Measurements from ENCODE around the gene PRPF19. TPM values are rescaled to one million over a fixed set of nuclear protein-coding genes. Genes with fewer than 3 reads are reported as not detected.
A peak's percentile ranks its signal among the peaks of the same experiment; 100 is the strongest.

The PRPF19 gene
- total RNA-seq, 1 experiment from 2014 or later, result 160 TPM

DNA sequence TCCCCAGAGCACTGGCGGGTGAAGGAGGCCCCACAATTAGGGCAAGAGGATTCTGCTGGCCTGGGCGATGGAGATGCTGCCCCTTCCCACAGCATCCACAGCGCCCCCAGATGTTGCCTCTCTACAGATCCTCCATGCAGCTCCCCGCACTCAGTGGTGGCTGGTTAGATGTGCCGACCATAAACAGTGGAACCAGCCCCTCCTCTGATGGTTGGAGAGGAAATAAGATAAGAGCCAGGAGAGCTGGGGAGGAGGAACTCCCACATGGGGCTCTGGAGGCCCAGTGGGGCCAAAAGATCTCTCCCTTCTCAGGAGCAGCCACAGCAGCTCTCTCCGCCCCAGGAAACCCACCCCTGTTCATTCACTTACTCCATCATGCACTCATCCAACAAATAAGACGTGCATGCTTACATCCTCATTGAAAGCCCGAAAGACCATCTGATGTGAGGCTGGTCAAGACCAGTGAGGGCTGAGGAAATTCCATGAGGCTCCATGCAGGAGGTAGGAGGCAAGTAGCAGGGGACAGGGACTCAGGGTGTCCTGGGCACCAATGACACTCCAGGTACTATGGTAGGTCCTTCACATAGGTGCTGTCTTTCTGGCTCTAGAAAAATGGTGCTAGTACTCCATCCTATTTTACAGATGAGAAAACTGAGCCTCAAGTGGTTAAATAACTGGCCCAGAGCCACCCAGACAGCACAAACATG is 52.1 kb downstream of the PRPF19 start:
- Histone ChIP-seq H3K27ac (no peak overlapping the region), H2AFZ (no peak overlapping the region), H3K9me2 (ENCODE audit: insufficient read depth) (no peaks in the 10 kb centered on the region), H3K9me3 (ENCODE audit: insufficient read depth, low read depth) (no peaks in the 10 kb centered on the region), H3K4me1 (replicated peaks; ENCODE audit: insufficient read depth) (no peaks in the 10 kb centered on the region), H3F3A (ENCODE audit: insufficient read depth, low read depth) (no peaks in the 10 kb centered on the region), H4K20me1 (ENCODE audit: insufficient read depth) (no peaks in the 10 kb centered on the region), H3K79me2 (ENCODE audit: low read depth) (no peaks in the 10 kb centered on the region), H3K4me3 (no peak overlapping the region), H3K36me3 (ENCODE audit: low read depth) (peaks cover 13% of the 10 kb centered on the region), H3K4me2 (no peak overlapping the region), H3K27me3 (ENCODE audit: insufficient read depth, low read depth) (no peaks in the 10 kb centered on the region)
- TF ChIP-seq EZH2 (IDR thresholded peaks at IDR 0.05; ENCODE audit: low read depth), result no peak
- TF ChIP-seq, protein P1, sequence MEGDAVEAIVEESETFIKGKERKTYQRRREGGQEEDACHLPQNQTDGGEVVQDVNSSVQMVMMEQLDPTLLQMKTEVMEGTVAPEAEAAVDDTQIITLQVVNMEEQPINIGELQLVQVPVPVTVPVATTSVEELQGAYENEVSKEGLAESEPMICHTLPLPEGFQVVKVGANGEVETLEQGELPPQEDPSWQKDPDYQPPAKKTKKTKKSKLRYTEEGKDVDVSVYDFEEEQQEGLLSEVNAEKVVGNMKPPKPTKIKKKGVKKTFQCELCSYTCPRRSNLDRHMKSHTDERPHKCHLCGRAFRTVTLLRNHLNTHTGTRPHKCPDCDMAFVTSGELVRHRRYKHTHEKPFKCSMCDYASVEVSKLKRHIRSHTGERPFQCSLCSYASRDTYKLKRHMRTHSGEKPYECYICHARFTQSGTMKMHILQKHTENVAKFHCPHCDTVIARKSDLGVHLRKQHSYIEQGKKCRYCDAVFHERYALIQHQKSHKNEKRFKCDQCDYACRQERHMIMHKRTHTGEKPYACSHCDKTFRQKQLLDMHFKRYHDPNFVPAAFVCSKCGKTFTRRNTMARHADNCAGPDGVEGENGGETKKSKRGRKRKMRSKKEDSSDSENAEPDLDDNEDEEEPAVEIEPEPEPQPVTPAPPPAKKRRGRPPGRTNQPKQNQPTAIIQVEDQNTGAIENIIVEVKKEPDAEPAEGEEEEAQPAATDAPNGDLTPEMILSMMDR (conservative IDR thresholded peaks at IDR 0.05), result no peak
- peak in 1 of 2 experiments; percentile 34 for DNase-seq
- BruUV-seq (replicated peaks), result no TSS peak
- CTCF ChIA-PET, result no interaction called here
- POLR2A ChIA-PET (ENCODE audit: unreplicated experiment), result no interaction called here
- intact Hi-C loops (cut with micrococcal nuclease; ENCODE audit: unreplicated experiment), result no loop called here

- Histone ChIP-seq H3K9me2 (ENCODE audit: insufficient read depth) (no peaks in the 10 kb centered on the region), H4K20me1 (ENCODE audit: insufficient read depth) (no peaks in the 10 kb centered on the region; the same call in 1 of the 2 replicates), H3K79me2 (ENCODE audit: low read depth) (no peaks in the 10 kb centered on the region), H3F3A (ENCODE audit: insufficient read depth, low read depth) (no peaks in the 10 kb centered on the region), H3K27ac (no peak overlapping the region), H3K9me3 (ENCODE audit: insufficient read depth, low read depth) (no peaks in the 10 kb centered on the region), H3K36me3 (ENCODE audit: low read depth) (peaks cover 18% of the 10 kb centered on the region), H3K27me3 (ENCODE audit: insufficient read depth, low read depth) (no peaks in the 10 kb centered on the region), H2AFZ (no peak overlapping the region), H3K4me3 (no peak overlapping the region), H3K4me1 (replicated peaks; ENCODE audit: insufficient read depth) (no peaks in the 10 kb centered on the region), H3K4me2 (no peak overlapping the region)
- TF ChIP-seq, protein P1 (conservative IDR thresholded peaks at IDR 0.05), result no peak
- no peak for TF ChIP-seq EZH2 (IDR thresholded peaks at IDR 0.05; ENCODE audit: low read depth)
- BruUV-seq (replicated peaks), result no TSS peak
- ChIA-PET POLR2A (ENCODE audit: unreplicated experiment) (no interaction called here), CTCF (no interaction called here)
- intact Hi-C loops (cut with micrococcal nuclease; ENCODE audit: unreplicated experiment), result no loop called here
- DNase-seq, result no peak
Measured at GRCh38 chr11:60852982-60853950, 53.1 kb downstream of the PRPF19 start.

GRCh38 chr11:60852117-60852981 is 54.0 kb downstream of the PRPF19 start:
- intact Hi-C loops (cut with micrococcal nuclease; ENCODE audit: unreplicated experiment), result no loop called here
- Histone ChIP-seq H3K4me2 (no peak overlapping the region), H3K27me3 (ENCODE audit: insufficient read depth, low read depth) (no peaks in the 10 kb centered on the region), H3K4me1 (replicated peaks; ENCODE audit: insufficient read depth) (no peaks in the 10 kb centered on the region), H3K27ac (no peak overlapping the region), H3K79me2 (ENCODE audit: low read depth) (no peaks in the 10 kb centered on the region), H3K9me3 (ENCODE audit: insufficient read depth, low read depth) (no peaks in the 10 kb centered on the region), H3K36me3 (ENCODE audit: low read depth) (peaks cover 24% of the 10 kb centered on the region), H2AFZ (no peak overlapping the region), H3F3A (ENCODE audit: insufficient read depth, low read depth) (no peaks in the 10 kb centered on the region), H3K9me2 (ENCODE audit: insufficient read depth) (no peaks in the 10 kb centered on the region), H3K4me3 (no peak overlapping the region), H4K20me1 (ENCODE audit: insufficient read depth) (peaks cover under 1% of the 10 kb centered on the region; the same call in 1 of the 2 replicates)
- POLR2A ChIA-PET (ENCODE audit: unreplicated experiment), result no interaction called here
- CTCF ChIA-PET, result no interaction called here
- no peak for TF ChIP-seq EZH2 (IDR thresholded peaks at IDR 0.05; ENCODE audit: low read depth)
- TF ChIP-seq, protein P1 (conservative IDR thresholded peaks at IDR 0.05), result no peak
- no peak for DNase-seq
- no TSS peak for BruUV-seq (replicated peaks)

Measured in PC-9 (cell line).